Raji (cell line): Measurements from ENCODE around the gene CAPS.

Experiments
- POLR2A ChIP-seq: IDR thresholded peaks from 2 replicates; pipeline ENCODE4 v1.6.1; 2011; ENCODE audit warnings: low read depth, low read length, control low read depth; ENCODE audit not compliant: insufficient read depth

Gene CAPS

DNA sequence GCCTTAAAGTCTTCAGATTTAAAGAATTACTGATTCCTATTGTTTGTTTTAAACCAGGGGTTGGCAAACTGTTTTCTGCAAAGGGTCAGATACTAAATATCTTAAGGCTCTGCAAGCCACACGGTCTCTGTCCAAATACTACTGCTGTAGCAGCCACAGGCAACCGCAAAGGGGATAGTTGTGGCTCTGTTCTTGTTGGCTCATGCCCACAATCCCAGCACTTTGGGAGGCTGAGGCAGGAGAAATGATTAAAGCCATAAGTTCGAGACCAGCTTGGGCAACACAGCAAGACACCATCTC lies 41.5 kb downstream of the CAPS start:
- TF ChIP-seq POLR2A, result no peak

DNA sequence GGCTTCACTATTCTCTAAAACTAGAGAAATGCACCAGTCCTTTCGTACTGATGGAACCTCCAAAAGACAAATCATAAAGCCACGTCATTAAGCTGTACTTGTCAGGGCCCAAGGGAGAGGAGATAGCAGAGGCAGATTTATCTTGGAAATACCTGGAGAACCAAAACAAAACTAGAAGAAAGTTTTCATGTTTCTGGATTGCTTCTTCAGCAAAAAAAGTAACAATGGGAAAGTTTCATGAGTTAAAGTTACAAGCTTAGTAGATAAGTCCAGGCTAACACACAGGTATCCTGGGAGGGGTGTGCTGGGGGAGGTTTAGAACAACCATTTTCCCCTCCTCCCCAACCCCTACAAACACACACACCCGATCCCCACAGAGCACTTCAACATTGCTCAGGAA lies 42.3 kb downstream of the CAPS start:
- TF ChIP-seq POLR2A, result no peak

DNA sequence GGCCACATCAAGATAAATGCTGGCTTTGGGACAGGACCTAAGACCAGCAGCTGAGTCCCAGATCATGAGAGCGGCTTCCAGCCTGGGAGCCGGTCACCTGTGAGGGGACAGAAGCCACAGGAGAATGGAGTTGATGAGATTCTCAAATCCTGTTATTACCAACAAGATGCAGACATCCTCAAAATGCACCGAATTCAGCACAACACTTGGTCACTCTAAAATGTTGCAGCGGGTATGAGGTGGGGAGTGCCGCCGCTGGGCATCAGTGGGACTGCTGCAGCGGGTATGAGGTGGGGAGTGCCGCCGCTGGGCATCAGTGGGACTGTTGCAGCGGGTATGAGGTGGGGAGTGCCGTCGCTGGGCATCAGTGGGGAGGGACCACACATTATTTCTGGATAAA lies 42.7 kb downstream of the CAPS start:
- TF ChIP-seq POLR2A, result no peak

DNA sequence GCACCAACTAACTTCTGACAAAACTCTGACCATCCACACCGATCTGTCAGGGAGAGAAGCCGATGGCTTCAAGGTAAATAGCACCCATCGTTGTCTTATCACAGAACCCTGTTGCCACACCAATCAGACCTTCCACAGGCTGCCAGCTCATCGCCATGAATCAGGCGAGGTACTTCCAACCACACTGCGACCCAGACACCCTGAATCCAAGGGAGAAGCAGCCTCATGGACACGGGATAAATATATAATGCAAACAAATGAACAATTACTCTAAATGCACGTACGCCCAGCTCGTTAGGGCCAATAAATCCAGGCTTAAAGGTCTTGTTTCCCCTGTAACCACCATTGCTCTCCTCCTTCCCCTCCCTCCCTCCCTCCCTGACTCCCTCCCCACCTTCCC lies 43.1 kb downstream of the CAPS start:
- TF ChIP-seq POLR2A, result no peak

DNA sequence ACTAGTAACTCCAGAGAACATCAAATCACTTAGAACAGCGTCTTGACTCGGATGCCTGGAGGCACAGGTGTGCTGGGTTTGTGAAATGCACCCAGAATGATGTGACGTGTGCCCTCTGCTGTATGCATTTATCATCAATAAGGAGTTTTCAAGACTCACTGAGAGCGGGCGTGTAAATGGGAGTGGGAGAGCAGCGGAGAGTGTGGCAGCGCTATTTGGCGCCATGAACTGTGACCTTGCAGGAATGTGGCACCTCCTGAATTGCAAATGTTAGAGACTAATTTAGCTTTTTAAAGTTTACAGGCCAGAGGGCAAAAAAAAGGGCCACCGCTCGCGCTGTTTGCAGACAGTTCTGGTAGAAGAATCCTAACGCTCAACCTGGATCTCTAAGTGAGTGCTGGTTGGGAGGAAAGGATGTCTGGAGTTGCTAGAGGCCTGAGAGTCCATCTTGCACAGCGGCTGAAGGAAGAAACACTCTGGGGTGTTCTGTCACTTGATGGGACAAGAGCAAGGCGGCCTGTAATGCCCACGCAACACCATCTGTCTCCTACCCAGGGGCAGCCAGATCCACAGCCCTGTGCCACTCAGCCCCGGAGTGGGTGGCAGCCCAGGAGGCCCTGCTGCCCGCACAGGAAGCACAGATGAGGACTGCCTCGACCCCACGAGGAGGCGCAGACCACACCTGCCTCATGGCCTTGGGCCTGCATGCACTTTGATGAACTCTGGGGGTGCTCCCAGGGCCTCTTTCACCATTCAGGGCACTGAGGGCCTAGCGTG lies 44.2 kb downstream of the CAPS start:
- no peak for TF ChIP-seq POLR2A

DNA sequence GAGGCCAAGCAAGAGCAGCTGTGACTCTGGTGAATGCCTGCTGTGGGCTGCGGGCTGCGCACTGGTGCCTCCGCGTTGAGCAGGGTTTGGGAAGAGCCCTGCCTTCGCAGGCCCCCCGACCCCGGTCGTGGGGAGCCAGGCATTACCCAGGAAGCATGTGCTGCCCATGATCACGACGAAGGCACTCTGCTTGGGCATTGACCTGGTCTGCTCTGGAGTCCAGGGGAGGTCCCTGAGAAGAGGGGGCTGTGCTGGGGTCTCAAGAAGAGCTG lies 44.7 kb downstream of the CAPS start:
- TF ChIP-seq POLR2A, result no peak

DNA sequence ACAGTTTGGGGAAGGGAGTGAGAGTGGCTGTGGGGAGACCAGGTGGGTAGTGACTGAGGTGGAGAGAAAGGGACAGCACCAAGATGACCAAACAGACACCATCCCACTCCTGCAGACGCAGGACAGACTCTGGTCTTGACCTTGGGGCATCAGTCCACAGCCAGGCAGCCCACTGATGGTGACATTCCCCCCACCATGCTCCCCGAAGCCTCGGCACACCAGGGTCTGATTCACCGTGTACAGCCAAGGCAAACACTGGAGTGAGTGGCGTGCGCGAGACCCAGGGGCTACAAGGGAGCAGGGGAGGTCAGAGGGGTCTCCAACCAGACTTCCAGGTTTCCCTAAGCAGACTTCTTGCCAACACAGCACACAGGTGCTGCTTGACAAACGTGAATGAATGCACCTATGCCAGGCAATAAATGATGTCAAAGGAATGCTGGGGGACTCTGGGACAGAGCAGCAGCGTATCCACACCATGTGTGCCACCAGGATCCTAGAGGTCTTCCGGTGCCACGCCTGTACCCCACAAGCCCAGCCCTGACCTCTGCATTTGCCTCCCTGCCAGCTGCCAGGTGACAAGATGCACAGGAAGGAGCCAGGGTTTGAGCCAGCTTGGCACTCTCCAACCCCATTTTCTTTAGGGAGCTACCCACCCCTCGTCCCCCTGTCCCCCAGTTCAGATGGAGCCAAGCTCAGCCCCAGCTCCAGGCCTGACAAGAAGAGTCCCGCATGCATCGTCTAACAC lies 45.4 kb downstream of the CAPS start:
- TF ChIP-seq POLR2A, result no peak

DNA sequence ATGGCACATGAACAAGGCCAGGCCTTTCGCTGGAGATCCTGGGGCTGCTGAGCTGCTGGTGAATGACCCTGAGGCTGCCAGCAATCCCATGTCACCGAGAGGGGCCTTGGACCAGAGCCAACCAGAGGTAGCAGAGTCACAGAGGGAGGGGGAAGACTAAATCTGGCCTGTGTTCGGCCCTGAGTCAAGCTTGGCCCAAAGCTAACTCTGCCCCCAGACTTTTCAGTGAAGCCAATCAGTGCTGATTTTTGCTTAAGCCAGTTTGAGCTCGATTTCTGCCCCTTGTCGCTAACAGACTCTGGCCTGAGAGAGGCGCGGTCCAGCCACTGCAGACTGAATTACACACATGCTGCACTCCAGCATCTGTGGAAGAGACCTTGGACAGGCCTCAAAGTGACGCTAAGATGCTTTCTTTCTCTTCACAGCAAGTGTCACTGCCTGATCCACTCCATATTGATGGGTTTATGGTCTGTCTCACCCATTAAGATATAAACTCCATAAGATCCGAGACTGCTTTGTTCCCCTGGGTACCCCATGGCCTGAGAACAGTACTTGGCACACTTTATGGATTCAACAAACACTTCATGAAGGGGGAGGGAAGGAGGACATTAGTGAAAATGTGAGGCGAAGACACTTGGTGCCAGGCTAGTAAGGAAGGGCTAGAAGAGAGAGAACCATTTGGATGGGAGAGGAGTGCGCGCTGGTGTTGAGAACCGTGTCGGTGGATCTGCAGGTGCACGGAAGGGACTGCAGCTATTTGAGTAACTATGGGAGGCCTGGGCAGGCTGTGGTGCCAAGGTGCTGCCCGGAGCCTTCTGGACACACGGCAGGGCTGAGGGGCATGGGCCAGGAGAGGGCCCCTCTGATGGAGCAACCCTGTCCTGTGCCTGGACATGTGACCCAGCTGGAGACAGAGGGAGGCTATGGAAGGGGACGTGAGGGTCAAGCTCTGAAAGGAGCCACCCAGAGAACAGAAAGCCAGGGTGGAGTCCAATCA lies 46.2 kb downstream of the CAPS start:
- no peak for TF ChIP-seq POLR2A

DNA sequence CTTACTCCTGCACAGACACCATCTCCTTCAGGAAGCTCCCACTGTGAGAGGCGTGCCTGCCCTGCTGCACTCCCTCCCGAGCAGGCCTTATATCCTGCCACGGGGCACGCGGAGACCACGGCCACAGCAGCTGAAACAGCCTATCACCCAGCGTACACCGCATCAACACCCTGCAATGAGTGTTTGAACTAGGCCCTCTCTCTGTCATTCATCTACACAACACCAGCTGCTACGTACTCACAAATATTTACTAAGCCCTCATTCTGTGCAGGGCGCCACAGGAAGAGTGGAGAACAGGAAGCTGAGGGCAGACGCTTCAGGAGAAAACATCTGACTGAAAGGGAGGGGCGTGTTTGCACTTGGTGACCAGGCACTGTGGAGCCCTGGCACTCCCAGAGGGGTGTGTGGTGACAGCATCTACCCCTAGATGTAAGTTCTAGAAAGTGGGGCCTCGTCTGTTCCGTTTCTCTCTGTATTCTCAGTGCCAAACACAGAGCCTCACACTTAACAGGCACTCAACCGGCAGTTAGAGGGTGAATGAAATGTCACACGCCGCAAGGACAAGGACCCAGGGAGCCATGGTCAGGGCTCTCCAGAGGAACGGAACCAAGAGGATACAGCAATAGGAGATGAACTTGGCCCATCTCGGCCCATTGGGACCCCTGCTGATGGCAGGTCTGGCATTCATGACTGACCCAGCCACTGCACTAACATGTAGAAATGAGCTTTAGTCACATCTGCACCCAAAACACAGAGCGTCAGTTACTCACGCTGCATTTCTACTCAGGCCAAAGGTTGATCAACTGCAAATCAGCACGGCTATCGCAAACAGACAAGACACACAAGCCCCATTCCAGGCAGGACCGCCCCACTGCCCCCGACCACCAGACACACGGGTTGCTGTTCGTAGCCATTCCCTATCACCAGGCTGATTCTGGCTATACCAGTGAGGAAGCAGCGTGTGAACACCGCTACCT lies 48.2 kb downstream of the CAPS start:
- TF ChIP-seq POLR2A, result no peak

DNA sequence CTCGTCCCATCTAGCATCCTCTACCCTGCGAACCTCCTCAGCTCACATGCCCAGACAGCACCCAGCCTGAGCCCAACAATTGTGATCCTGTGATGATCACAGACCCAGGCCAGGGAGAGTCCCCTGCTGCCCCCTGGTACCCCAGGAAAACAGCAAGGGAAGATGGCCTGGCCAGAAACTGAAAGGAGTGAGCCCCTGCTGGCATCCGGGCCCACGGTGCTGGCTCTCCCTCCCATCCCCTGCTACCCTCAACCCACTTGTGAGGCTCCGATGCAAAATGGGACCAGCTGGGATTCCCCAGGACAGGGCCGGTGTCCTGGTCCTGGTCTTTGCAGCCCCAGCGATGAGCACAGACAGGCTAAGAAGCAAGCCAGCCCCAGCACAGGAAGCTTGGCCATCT lies 49.8 kb downstream of the CAPS start:
- TF ChIP-seq POLR2A, result no peak

DNA sequence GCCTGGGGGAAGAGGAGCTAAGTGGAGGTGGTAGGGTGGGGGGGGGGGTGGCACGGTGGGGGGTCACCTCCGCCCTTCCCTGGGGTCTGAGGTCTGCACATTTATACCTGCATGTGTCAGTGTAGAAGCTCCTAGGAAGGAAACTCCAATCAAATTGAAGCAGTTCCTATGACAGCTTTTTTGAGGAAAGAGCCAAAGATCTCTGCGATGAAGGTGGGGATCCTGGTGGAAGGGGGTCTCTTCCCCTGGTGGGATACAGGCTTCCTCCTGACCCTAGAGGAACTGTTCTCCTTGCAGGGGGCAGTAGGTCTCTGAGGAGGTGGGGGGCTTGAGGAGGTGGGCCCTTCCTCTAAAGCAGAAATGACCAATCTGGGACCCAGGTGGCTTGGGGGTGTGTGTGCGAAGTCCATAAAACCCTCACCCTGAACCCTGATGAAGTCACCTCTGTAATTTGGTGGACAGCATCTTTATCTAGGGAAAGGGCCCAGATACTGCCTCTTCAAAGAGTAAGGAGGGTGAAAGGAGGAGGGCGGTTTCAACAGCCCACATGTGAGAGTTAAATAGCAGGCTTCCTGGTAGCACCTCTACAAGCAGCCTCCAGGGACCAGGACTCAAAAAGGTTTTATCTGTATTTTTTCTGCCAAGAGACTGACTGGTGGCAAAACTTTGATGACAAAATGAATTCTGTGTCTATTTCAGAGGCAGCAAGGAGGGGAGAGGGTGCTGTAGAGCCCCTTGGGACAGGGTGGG lies 50.9 kb downstream of the CAPS start:
- TF ChIP-seq POLR2A, result no peak
